Muscle of leg (tissue), 11 donors: ENCODE data around the gene RAP1A. TPM values are rescaled to one million over a fixed set of nuclear protein-coding genes. Genes with fewer than 3 reads are reported as not detected.
A peak's percentile ranks its signal among the peaks of the same experiment; 100 is the strongest.
"Not testable (repeated sequence)": the region's sequence is repeated elsewhere in the genome, so short reads cannot be mapped to it uniquely, and the experiment has no call there.

Experiments used
- DNase-seq: peaks from one replicate; pipeline ENCODE4 v3.0.0; 2013
- H3K27ac ChIP-seq: one replicate; pipeline ENCODE4 v1.5.1; 2013; ENCODE audit warnings: mild to moderate bottlenecking, low read length, control low read depth
- H3K27me3 ChIP-seq: one replicate; pipeline ENCODE4 v1.6.1; 2013; ENCODE audit warnings: low read length; ENCODE audit not compliant: control insufficient read depth, insufficient read depth
- H3K36me3 ChIP-seq: one replicate; pipeline ENCODE4 v1.6.1; 2013; ENCODE audit warnings: low read length; ENCODE audit not compliant: control insufficient read depth, insufficient read depth
- H3K4me1 ChIP-seq: one replicate; pipeline ENCODE4 v1.6.1; 2013; ENCODE audit warnings: low read length; ENCODE audit not compliant: control insufficient read depth, insufficient read depth
- H3K4me3 ChIP-seq: one replicate; pipeline ENCODE4 v1.5.1; 2013; ENCODE audit warnings: low read length, control low read depth
- H3K9me3 ChIP-seq: replicated peaks from 2 replicates; pipeline ENCODE4 v1.6.1; 2013; ENCODE audit warnings: low read depth, low read length; ENCODE audit not compliant: control insufficient read depth
- WGBS: methylation state at CpG from one replicate; pipeline ENCODE4 v1.1.5; 2013; ENCODE audit warnings: missing lambda C conversion rate; ENCODE audit not compliant: insufficient coverage; 5-methylcytosine and 5-hydroxymethylcytosine counted together
- polyA plus RNA-seq, 8 donors: library from polyadenylated mRNA; unstranded; fragments of 120-200 nt; gene quantifications; one replicate each; pipeline versions ENCODE4 v1.2.1 to v1.2.3, GENCODE V29; 2013; ENCODE audit warnings: inconsistent platforms in 1 of 8, low replicate concordance in 1 of 8; ENCODE audit not compliant: insufficient read length in 8 of 8, insufficient read depth in 1 of 8
- total RNA-seq: library from RNA; stranded (reverse); fragments of 120-200 nt; gene quantifications from one replicate; pipeline ENCODE4 v1.2.4, GENCODE V29; 2013

Gene RAP1A
- total and polyA plus RNA-seq, 9 donors, result 19.6 to 59.3 (median 49.3) TPM

- not testable (repeated sequence) for H3K4me1 ChIP-seq, H3K27me3 ChIP-seq, H3K27ac ChIP-seq, DNase-seq, H3K4me3 ChIP-seq
- WGBS, result 89% methylated on average over 8 of the region's 9 CpGs
- Histone ChIP-seq H3K36me3 (peaks cover 12% of the 10 kb centered on the region), H3K9me3 (peaks cover 30% of the 10 kb centered on the region)
These were observed 60.7 kb downstream of the RAP1A start for GRCh38 chr1:111680212-111680800.

- not testable (repeated sequence) for H3K4me3 ChIP-seq, H3K27ac ChIP-seq, DNase-seq, H3K27me3 ChIP-seq, H3K36me3 ChIP-seq, H3K4me1 ChIP-seq
- peaks cover 12% of the 10 kb centered on the region for H3K9me3 ChIP-seq
- no CpG with 5 or more reads among the region's 8 CpGs for WGBS
These were observed 65.9 kb downstream of the RAP1A start for GRCh38 chr1:111685293-111686153.

- peak; percentile 92 for DNase-seq
- no peak overlapping the region for H3K27ac ChIP-seq
- H3K36me3 ChIP-seq, result peaks cover 5% of the 10 kb centered on the region
- no peaks in the 10 kb centered on the region for H3K27me3 ChIP-seq
- H3K4me1 ChIP-seq, result peaks cover 3% of the 10 kb centered on the region
- H3K4me3 ChIP-seq, result no peak overlapping the region
- H3K9me3 ChIP-seq, result peaks cover 2% of the 10 kb centered on the region
These were observed 70.7 kb downstream of the RAP1A start for GRCh38 chr1:111690306-111690617.

GRCh38 chr1:111691886-111692285 lies 72.3 kb downstream of the RAP1A start:
- peaks cover 2% of the 10 kb centered on the region for H3K9me3 ChIP-seq
- H3K27ac ChIP-seq, result no peak overlapping the region
- no peak for DNase-seq
- no peak overlapping the region for H3K4me3 ChIP-seq
- H3K27me3 ChIP-seq, result no peaks in the 10 kb centered on the region
- WGBS, result 100% methylated on average over 1 of the region's 1 CpG
- peaks cover 5% of the 10 kb centered on the region for H3K36me3 ChIP-seq
- H3K4me1 ChIP-seq, result peaks cover 3% of the 10 kb centered on the region

GRCh38 chr1:111695801-111696200 lies 76.2 kb downstream of the RAP1A start:
- Histone ChIP-seq H3K9me3 (no peaks in the 10 kb centered on the region), H3K27me3 (no peaks in the 10 kb centered on the region), H3K4me1 (no peaks in the 10 kb centered on the region), H3K27ac (no peak overlapping the region), H3K36me3 (peaks cover 23% of the 10 kb centered on the region), H3K4me3 (no peak overlapping the region)
- DNase-seq, result no peak
- no CpG with 5 or more reads among the region's 1 CpG for WGBS

- no peaks in the 10 kb centered on the region for H3K4me1 ChIP-seq
- DNase-seq, result no peak
- H3K27ac ChIP-seq, result no peak overlapping the region
- peaks cover 27% of the 10 kb centered on the region for H3K36me3 ChIP-seq
- H3K9me3 ChIP-seq, result no peaks in the 10 kb centered on the region
- no peak overlapping the region for H3K4me3 ChIP-seq
- no peaks in the 10 kb centered on the region for H3K27me3 ChIP-seq
These were observed 76.7 kb downstream of the RAP1A start for GRCh38 chr1:111696330-111696729.

- peaks cover 39% of the 10 kb centered on the region for H3K36me3 ChIP-seq
- H3K4me3 ChIP-seq, result no peak overlapping the region
- H3K27me3 ChIP-seq, result no peaks in the 10 kb centered on the region
- H3K9me3 ChIP-seq, result no peaks in the 10 kb centered on the region
- no peak for DNase-seq
- H3K4me1 ChIP-seq, result no peaks in the 10 kb centered on the region
- no peak overlapping the region for H3K27ac ChIP-seq
These were observed 79.7 kb downstream of the RAP1A start for GRCh38 chr1:111699268-111699667.

- no peaks in the 10 kb centered on the region for H3K4me1 ChIP-seq
- no peak overlapping the region for H3K27ac ChIP-seq
- H3K27me3 ChIP-seq, result no peaks in the 10 kb centered on the region
- DNase-seq, result no peak
- no CpG with 5 or more reads among the region's 5 CpGs for WGBS
- no peak overlapping the region for H3K4me3 ChIP-seq
- peaks cover 51% of the 10 kb centered on the region for H3K36me3 ChIP-seq
- H3K9me3 ChIP-seq, result no peaks in the 10 kb centered on the region
These were observed 83.0 kb downstream of the RAP1A start for GRCh38 chr1:111702504-111703050.

- Histone ChIP-seq H3K9me3 (no peaks in the 10 kb centered on the region), H3K4me1 (no peaks in the 10 kb centered on the region), H3K4me3 (no peak overlapping the region), H3K27ac (no peak overlapping the region), H3K27me3 (no peaks in the 10 kb centered on the region), H3K36me3 (peaks cover 52% of the 10 kb centered on the region)
- 100% methylated on average over 1 of the region's 2 CpGs for WGBS
- no peak for DNase-seq
These were observed 84.7 kb downstream of the RAP1A start for GRCh38 chr1:111704240-111704639.

- Histone ChIP-seq H3K36me3 (peaks cover 49% of the 10 kb centered on the region), H3K9me3 (no peaks in the 10 kb centered on the region), H3K4me1 (no peaks in the 10 kb centered on the region), H3K27me3 (no peaks in the 10 kb centered on the region), H3K27ac (no peak overlapping the region), H3K4me3 (no peak overlapping the region)
- DNase-seq, result no peak
These were observed 85.2 kb downstream of the RAP1A start for GRCh38 chr1:111704776-111705175.
